GM21786 (cell line): ENCODE data around the gene IPO7.

ENCODE experiments used
- ATAC-seq: cut with Tn5 transposase; IDR thresholded peaks from one replicate; pipeline ENCODE4 v1.9.1; 2021; ENCODE audit not compliant: unreplicated experiment

The IPO7 gene

GRCh38 chr11:9490376-9490775 is 105.9 kb downstream of the IPO7 start:
- no peak for ATAC-seq

GRCh38 chr11:9493492-9493891 is 109.0 kb downstream of the IPO7 start:
- ATAC-seq: no peak

- ATAC-seq: no peak
Observed at GRCh38 chr11:9494316-9494715, 109.9 kb downstream of the IPO7 start.

GRCh38 chr11:9495803-9496514 is 111.5 kb downstream of the IPO7 start:
- no peak for ATAC-seq
